ENCODE measurements around the gene EARS2. TPM values are rescaled to one million over a fixed set of nuclear protein-coding genes. Genes with fewer than 3 reads are reported as not detected.

EARS2 gene
- total and polyA plus RNA-seq, 10 of the 15 experiments (the other 5 are each of a cell fraction or from before 2014, with no cell fraction given) = 12.9 to 65.9 (median 33.5) TPM

- TF ChIP-seq BCLAF1 (IDR thresholded peaks at IDR 0.05) (no peak), ZNF622 (IDR thresholded peaks at IDR 0.05) (no peak), RAD51 (IDR thresholded peaks at IDR 0.05) (no peak), TCF7 (IDR thresholded peaks at IDR 0.05; ENCODE audit: borderline replicate concordance) (no peak), NR2C1 (IDR thresholded peaks at IDR 0.05) (no peak), ZNF274 (IDR thresholded peaks at IDR 0.05; ENCODE audit: insufficient read depth, insufficient read length) (no peak), BRCA1 (IDR thresholded peaks at IDR 0.05; ENCODE audit: low read depth, low read length) (no peak), HDAC2 (IDR thresholded peaks at IDR 0.05) (no peak), IKZF2 (IDR thresholded peaks at IDR 0.05) (no peak), EZH2 (IDR thresholded peaks at IDR 0.05; ENCODE audit: borderline replicate concordance, control insufficient read depth, low read depth, low read length) (no peak), PRDM15 (CRISPR knock-in tag; IDR thresholded peaks at IDR 0.05) (no peak)
- intact Hi-C loops (cut with micrococcal nuclease; ENCODE audit: unreplicated experiment) = no loop called here
- ATAC-seq (no peak), DNase-seq (ENCODE audit: low read depth, low spot score) (no peak), FAIRE-seq (no peak)
- H2AFZ ChIP-seq (ENCODE audit: control insufficient read depth, low read depth, low read length) = no peak overlapping the region
- H3K4me3 ChIP-seq = no peak overlapping the region
- no TSS peak for BruUV-seq (replicated peaks)
- H3K79me2 ChIP-seq (ENCODE audit: control insufficient read depth, insufficient read depth, low read length) = no peaks in the 10 kb centered on the region
- POLR2A ChIA-PET = no interaction called here
- H3K4me2 ChIP-seq (ENCODE audit: control insufficient read depth, insufficient read depth) = no peak overlapping the region
- H3K27me3 ChIP-seq (replicated peaks in 1 of 2; ENCODE audit: control insufficient read depth in 2 of 2, insufficient read depth in 2 of 2, low read length in 1 of 2) = no peaks in the 10 kb centered on the region
- H3K4me1 ChIP-seq (ENCODE audit: control insufficient read depth, insufficient read depth, low read length) = no peaks in the 10 kb centered on the region
- peaks cover 20 to 31% of the 10 kb centered on the region in 2 experiments for H3K36me3 ChIP-seq (ENCODE audit: control insufficient read depth in 2 of 2, insufficient read depth in 2 of 2, low read length in 1 of 2)
- no peak overlapping the region for H3K27ac ChIP-seq (ENCODE audit: control insufficient read depth, insufficient read depth)
- no peaks in the 10 kb centered on the region for H4K20me1 ChIP-seq (ENCODE audit: control insufficient read depth, insufficient read depth)
- CTCF ChIA-PET = no interaction called here
- in situ Hi-C loops (cut with MboI) = no loop called here
- no peaks in the 10 kb centered on the region for H3K9me3 ChIP-seq (replicated peaks; ENCODE audit: control insufficient read depth, insufficient read depth, low read length)
- WGBS (ENCODE audit: insufficient coverage, insufficient replicate concordance, low lambda C conversion rate, missing lambda C conversion rate) = 69% methylated on average over 2 of the region's 2 CpGs
- SMC1A ChIA-PET (ENCODE audit: uncharacterized antibody, unreplicated experiment) = no interaction called here
- H3K9ac ChIP-seq (ENCODE audit: control insufficient read depth, insufficient read depth, low read length) = no peak overlapping the region
- RAD21 ChIA-PET (ENCODE audit: unreplicated experiment) = no interaction called here
Observed at GRCh38 chr16:23535901-23536300, 21.2 kb downstream of the EARS2 start.

Data from GM12878 (cell line).